RWPE2 (cell line): Measurements from ENCODE around the gene CPM.
A peak's percentile ranks its signal among the peaks of the same experiment; 100 is the strongest.
"Not testable (repeated sequence)": the region's sequence is repeated elsewhere in the genome, so short reads cannot be mapped to it uniquely, and the experiment has no call there.

Source experiments
- ATAC-seq: fragments of 200-7000 bp; cut with Tn5 transposase; 3 replicates; pipeline ENCODE4 v1.9.1; 2021; ENCODE audit warnings: low read depth
- DNase-seq: peaks from one replicate; pipeline ENCODE4 v3.0.0-alpha.2; 2020; ENCODE audit warnings: low spot score
- H3K27ac ChIP-seq: fragments of 450-650 bp; 2 replicates; pipeline ENCODE4 v1.5.1; 2017; ENCODE audit warnings: mild to moderate bottlenecking; ENCODE audit not compliant: poor library complexity, severe bottlenecking
- H3K27me3 ChIP-seq: fragments of 250-450 bp; sonication (Bioruptor Pico); 2 replicates; pipeline ENCODE4 v1.5.1; 2021; ENCODE audit warnings: mild to moderate bottlenecking, moderate library complexity; ENCODE audit not compliant: insufficient read depth, poor library complexity, severe bottlenecking
- H3K36me3 ChIP-seq: fragments of 250-450 bp; sonication (Bioruptor Pico); 2 replicates; pipeline ENCODE4 v1.5.1; 2020; ENCODE audit warnings: low read depth, mild to moderate bottlenecking, moderate library complexity
- H3K4me1 ChIP-seq: fragments of 250-450 bp; sonication (Bioruptor Pico); 2 replicates; pipeline ENCODE4 v1.5.1; 2021; ENCODE audit warnings: mild to moderate bottlenecking, moderate library complexity; ENCODE audit not compliant: insufficient read depth, poor library complexity, severe bottlenecking
- H3K4me3 ChIP-seq: fragments of 250-450 bp; sonication (Bioruptor Pico); 2 replicates; pipeline ENCODE4 v1.5.1; 2021; ENCODE audit warnings: mild to moderate bottlenecking, moderate library complexity; ENCODE audit not compliant: severe bottlenecking
- H3K9me3 ChIP-seq: fragments of 250-450 bp; sonication (Bioruptor Pico); 2 replicates; pipeline ENCODE4 v1.5.1; 2021; ENCODE audit warnings: mild to moderate bottlenecking, moderate library complexity; ENCODE audit not compliant: severe bottlenecking
- CTCF ChIP-seq: fragments of 450-650 bp; IDR thresholded peaks from one replicate; pipeline ENCODE4 v1.5.1; 2017; ENCODE audit warnings: mild to moderate bottlenecking, moderate library complexity; ENCODE audit not compliant: poor library complexity, severe bottlenecking

The CPM gene

GRCh38 chr12:68812553-68813241 is 120.3 kb downstream of the CPM start:
- H3K9me3 ChIP-seq = no peaks in the 10 kb centered on the region
- ATAC-seq (no peak), DNase-seq (no peak)
- H3K4me3 ChIP-seq = no peak overlapping the region
- no peaks in the 10 kb centered on the region for H3K27me3 ChIP-seq
- H3K36me3 ChIP-seq = peaks cover 89% of the 10 kb centered on the region
- H3K27ac ChIP-seq = no peak overlapping the region
- peaks cover 6% of the 10 kb centered on the region for H3K4me1 ChIP-seq
- TF ChIP-seq CTCF = no peak

DNA sequence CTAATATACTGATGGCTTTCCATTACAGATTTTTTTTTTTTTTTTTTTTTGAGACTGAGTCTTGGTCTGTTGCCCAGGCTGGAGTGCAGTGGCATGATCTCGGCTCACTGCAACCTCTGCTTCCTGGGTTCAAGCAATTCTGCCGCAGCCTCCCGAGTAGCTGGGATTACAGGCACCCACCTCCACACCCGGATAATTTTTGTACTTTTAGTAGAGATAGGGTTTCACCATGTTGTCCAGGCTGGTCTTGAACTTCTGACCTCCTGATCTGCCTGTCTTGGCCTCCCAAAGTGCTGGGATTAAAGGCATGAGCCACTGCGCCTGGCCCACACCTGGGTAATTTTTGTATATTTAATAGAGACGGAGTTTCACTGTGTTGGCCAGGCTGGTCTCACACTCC is 121.4 kb downstream of the CPM start:
- not testable (repeated sequence) for H3K4me3 ChIP-seq, H3K27ac ChIP-seq, H3K9me3 ChIP-seq, ATAC-seq, DNase-seq, H3K27me3 ChIP-seq
- Histone ChIP-seq H3K4me1 (peaks cover 11% of the 10 kb centered on the region), H3K36me3 (peaks cover 78% of the 10 kb centered on the region)

DNA sequence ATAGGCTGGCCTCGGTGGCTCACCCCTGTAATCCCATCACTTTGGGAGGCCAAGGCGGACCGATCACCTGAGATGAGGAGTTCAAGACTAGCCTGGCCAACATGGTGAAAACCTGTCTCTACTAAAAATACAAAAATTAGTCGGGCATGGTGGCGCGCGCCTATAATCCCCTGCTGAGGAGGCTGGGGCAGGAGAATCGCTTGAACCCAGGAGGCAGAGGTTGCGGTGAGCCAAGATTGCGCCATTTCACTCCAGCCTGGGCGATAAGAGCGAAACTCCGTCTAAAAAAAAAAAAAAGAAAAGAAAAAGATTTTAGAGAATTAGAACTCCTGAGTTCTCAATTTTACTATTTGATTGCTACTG is 123.0 kb downstream of the CPM start:
- not testable (repeated sequence) for H3K27me3 ChIP-seq, H3K9me3 ChIP-seq, H3K27ac ChIP-seq, H3K4me3 ChIP-seq, ATAC-seq, DNase-seq
- Histone ChIP-seq H3K36me3 (peaks cover 62% of the 10 kb centered on the region), H3K4me1 (peaks cover 20% of the 10 kb centered on the region)

- TF ChIP-seq CTCF = no peak
- peaks cover 20% of the 10 kb centered on the region for H3K4me1 ChIP-seq
- no peaks in the 10 kb centered on the region for H3K9me3 ChIP-seq
- DNase-seq = no peak
- H3K27ac ChIP-seq = peak overlapping the region; percentile 91
- no peak; the same call in 2 of the 3 replicates for ATAC-seq
- H3K27me3 ChIP-seq = no peaks in the 10 kb centered on the region
- peak overlapping the region; percentile 61 for H3K4me3 ChIP-seq
- peaks cover 56% of the 10 kb centered on the region for H3K36me3 ChIP-seq
Measured at GRCh38 chr12:68809190-68810026, 123.6 kb downstream of the CPM start.

- peak; percentile 81 for ATAC-seq
- H3K4me1 ChIP-seq = peaks cover 20% of the 10 kb centered on the region
- TF ChIP-seq CTCF = no peak
- H3K27ac ChIP-seq = peak overlapping the region; percentile 91
- no peaks in the 10 kb centered on the region for H3K27me3 ChIP-seq
- H3K9me3 ChIP-seq = no peaks in the 10 kb centered on the region
- peaks cover 48% of the 10 kb centered on the region for H3K36me3 ChIP-seq
- peak; percentile 95 for DNase-seq
- H3K4me3 ChIP-seq = peak overlapping the region; percentile 61
Measured at GRCh38 chr12:68808388-68809189, 124.4 kb downstream of the CPM start.
